ENCODE results near the gene TMOD3.

TMOD3 gene

GRCh38 chr15:51874751-51875644 lies 45.5 kb downstream of the TMOD3 start:
- no peak overlapping the region for H3K4me3 ChIP-seq (ENCODE audit: low read depth, low read length)
- no peaks in the 10 kb centered on the region for H3K9me3 ChIP-seq (ENCODE audit: control insufficient read depth, insufficient read depth, low read depth, low read length)
- peaks cover 0 to 9% of the 10 kb centered on the region in 2 experiments; a peak in 2 of 3 replicates for H3K36me3 ChIP-seq (ENCODE audit: control insufficient read depth in 2 of 2, insufficient read depth in 1 of 2, low read length in 2 of 2)
- H3K4me1 ChIP-seq (ENCODE audit: control insufficient read depth, insufficient read depth, low read length) = peaks cover 4% of the 10 kb centered on the region; the same call in 1 of the 2 replicates
- TF ChIP-seq ZEB2 (tag by site-specific recombination; IDR thresholded peaks at IDR 0.05) = no peak
- TF ChIP-seq ZBTB44 (tag by site-specific recombination; IDR thresholded peaks at IDR 0.05) = no peak
- no peak for TF ChIP-seq ZNF473 (tag by site-specific recombination; IDR thresholded peaks at IDR 0.05)
- TF ChIP-seq PRDM6 (tag by site-specific recombination; IDR thresholded peaks at IDR 0.05) = no peak
- no peak for TF ChIP-seq ZNF341 (tag by site-specific recombination; IDR thresholded peaks at IDR 0.05; ENCODE audit: low read depth)
- TF ChIP-seq ZNF747 (tag by site-specific recombination; IDR thresholded peaks at IDR 0.05) = no peak
- no peak for TF ChIP-seq ZBTB1 (tag by site-specific recombination; IDR thresholded peaks at IDR 0.05)
- TF ChIP-seq ZNF362 (tag by site-specific recombination; IDR thresholded peaks at IDR 0.05) = no peak
- no peak for TF ChIP-seq GLIS1 (tag by site-specific recombination; IDR thresholded peaks at IDR 0.05)
- TF ChIP-seq ZFHX2 (tag by site-specific recombination; conservative IDR thresholded peaks at IDR 0.05) = no peak
- TF ChIP-seq ZSCAN30 (tag by site-specific recombination; IDR thresholded peaks at IDR 0.05) = no peak
- no peak for TF ChIP-seq GFI1B (tag by site-specific recombination; IDR thresholded peaks at IDR 0.05)
- no peak for TF ChIP-seq ZNF704 (tag by site-specific recombination; IDR thresholded peaks at IDR 0.05)
- no peak for TF ChIP-seq KLF1 (tag by site-specific recombination; IDR thresholded peaks at IDR 0.05)
- no peak for TF ChIP-seq AEBP2 (tag by site-specific recombination; IDR thresholded peaks at IDR 0.05; ENCODE audit: borderline replicate concordance)
- no peak for TF ChIP-seq ZNF2 (tag by site-specific recombination; IDR thresholded peaks at IDR 0.05)
- no peak for TF ChIP-seq ZNF530 (tag by site-specific recombination; IDR thresholded peaks at IDR 0.05; ENCODE audit: low read depth)
- no peak for TF ChIP-seq PRDM2 (tag by site-specific recombination; IDR thresholded peaks at IDR 0.05; ENCODE audit: borderline replicate concordance)
- no peak for TF ChIP-seq ZNF560 (tag by site-specific recombination; IDR thresholded peaks at IDR 0.05; ENCODE audit: borderline replicate concordance)
- H3K27ac ChIP-seq (ENCODE audit: extremely low read depth, low read depth, low read length) = no peak overlapping the region
- ChIA-PET POLR2A (no interaction called here), CTCF (interaction anchor here (1.5 to 1.7 kb wide), 2 partner anchors 42 to 99 kb away, joined by 3 to 4 read pairs; no protein-coding TSS in a partner anchor)

All from HEK293 (cell line).